K562 (cell line): ENCODE results near the gene SETDB2.

ENCODE experiments used
- MYC ChIP-seq, 2 experiments: fragments of 250-450 bp in 1 of 2; sonication (Bioruptor Pico) in 1 of 2; IDR thresholded peaks; 2 replicates each; pipeline versions ENCODE4 v1.5.1 to v1.6.1; 2012 to 2021; ENCODE audit warnings: low read depth in 2 of 2, borderline replicate concordance in 1 of 2, improper control_type of control experiment in 1 of 2, low read length in 1 of 2, mild to moderate bottlenecking in 1 of 2, moderate library complexity in 1 of 2
- SIN3A ChIP-seq, 2 experiments: fragments of 150-350 bp in 1 of 2; IDR thresholded peaks; 2 replicates each; pipeline ENCODE4 v1.6.1; 2011 to 2016; ENCODE audit warnings: borderline replicate concordance in 2 of 2, low read depth in 2 of 2, low read length in 2 of 2, mild to moderate bottlenecking in 2 of 2, moderate library complexity in 2 of 2; ENCODE audit not compliant: control insufficient read depth in 1 of 2
- YY1 ChIP-seq, 3 experiments: IDR thresholded peaks; 2 replicates each; pipeline ENCODE4 v1.6.1; 2011; ENCODE audit warnings: low read length in 2 of 3, mild to moderate bottlenecking in 2 of 3, moderate library complexity in 2 of 3, borderline replicate concordance in 1 of 3, control low read depth in 1 of 3, low read depth in 1 of 3; ENCODE audit not compliant: insufficient read depth in 3 of 3, insufficient replicate concordance in 2 of 3, control insufficient read depth in 1 of 3, insufficient read length in 1 of 3; ENCODE audit errors: extremely low read depth in 1 of 3
- ZNF445 ChIP-seq: fragments of 250-450 bp; sonication (Bioruptor Pico); IDR thresholded peaks from 2 replicates; pipeline ENCODE4 v1.4.0; 2020; ENCODE audit warnings: low read depth, mild to moderate bottlenecking, moderate library complexity
- ZZZ3 ChIP-seq: fragments of 450-650 bp; IDR thresholded peaks from 2 replicates; pipeline ENCODE4 v1.6.1; 2016; ENCODE audit warnings: antibody characterized with exemption, mild to moderate bottlenecking, moderate library complexity
- TF ChIP-seq, protein P1 (sequence below), 3 experiments: IDR thresholded peaks in 2 of 3; conservative IDR thresholded peaks in 1 of 3; 2 replicates each; pipeline ENCODE4 v1.5.1; 2011 to 2012; ENCODE audit warnings: low read length in 3 of 3, mild to moderate bottlenecking in 3 of 3, control low read depth in 2 of 3, improper control_type of control experiment in 1 of 3, inconsistent platforms in 1 of 3, low read depth in 1 of 3, mixed read lengths in 1 of 3, moderate library complexity in 1 of 3; ENCODE audit not compliant: insufficient read depth in 2 of 3

DNA sequence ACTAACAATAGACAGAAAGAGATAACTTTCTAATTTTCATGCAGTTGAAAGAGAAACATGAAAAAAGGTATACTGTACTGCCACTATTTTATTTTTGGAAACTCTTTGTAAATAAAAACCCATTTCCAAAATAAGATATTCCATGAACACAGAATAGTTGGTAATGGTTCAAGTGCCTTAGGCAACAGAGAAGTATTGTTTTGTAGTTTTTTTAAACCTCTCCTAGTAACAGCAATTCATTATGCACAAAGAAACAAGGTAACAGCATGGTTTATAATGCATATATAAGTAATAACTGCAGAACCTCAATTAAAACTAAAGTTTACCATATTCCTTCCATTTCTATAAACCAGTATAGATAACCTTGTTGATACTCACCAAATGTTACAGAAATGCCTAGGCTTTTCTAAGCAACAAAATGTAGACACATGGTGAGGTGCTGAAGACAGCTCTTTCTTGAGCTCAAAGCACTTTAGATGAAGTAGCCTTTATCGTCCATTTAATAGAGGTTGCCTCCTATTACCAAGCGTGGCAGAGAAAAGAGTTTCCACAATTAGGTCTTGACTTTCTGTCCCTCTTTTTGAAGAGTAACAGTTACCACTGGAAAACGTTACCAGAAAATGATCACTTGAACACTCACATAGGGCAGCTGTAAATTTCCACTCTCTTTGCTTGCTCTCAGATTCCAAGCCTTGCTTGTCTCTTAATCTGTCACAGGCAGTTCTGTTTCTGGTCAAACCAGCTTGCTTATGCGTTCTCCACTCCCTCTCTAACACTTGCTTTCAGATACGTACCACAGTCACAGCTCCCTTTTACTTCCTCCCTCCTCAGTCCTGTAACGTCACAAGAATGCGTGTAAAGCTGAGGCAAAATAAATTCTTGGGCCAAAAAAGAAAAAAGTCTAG is 43.1 kb upstream of the SETDB2 start:
- TF ChIP-seq, protein P1, sequence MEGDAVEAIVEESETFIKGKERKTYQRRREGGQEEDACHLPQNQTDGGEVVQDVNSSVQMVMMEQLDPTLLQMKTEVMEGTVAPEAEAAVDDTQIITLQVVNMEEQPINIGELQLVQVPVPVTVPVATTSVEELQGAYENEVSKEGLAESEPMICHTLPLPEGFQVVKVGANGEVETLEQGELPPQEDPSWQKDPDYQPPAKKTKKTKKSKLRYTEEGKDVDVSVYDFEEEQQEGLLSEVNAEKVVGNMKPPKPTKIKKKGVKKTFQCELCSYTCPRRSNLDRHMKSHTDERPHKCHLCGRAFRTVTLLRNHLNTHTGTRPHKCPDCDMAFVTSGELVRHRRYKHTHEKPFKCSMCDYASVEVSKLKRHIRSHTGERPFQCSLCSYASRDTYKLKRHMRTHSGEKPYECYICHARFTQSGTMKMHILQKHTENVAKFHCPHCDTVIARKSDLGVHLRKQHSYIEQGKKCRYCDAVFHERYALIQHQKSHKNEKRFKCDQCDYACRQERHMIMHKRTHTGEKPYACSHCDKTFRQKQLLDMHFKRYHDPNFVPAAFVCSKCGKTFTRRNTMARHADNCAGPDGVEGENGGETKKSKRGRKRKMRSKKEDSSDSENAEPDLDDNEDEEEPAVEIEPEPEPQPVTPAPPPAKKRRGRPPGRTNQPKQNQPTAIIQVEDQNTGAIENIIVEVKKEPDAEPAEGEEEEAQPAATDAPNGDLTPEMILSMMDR (IDR thresholded peaks at IDR 0.05 in 2 of 3, conservative IDR thresholded peaks at IDR 0.05 in 1 of 3; ENCODE audit: insufficient read depth in 2 of 3, low read depth in 1 of 3, low read length in 3 of 3) = no peak
- no peak for TF ChIP-seq MYC (IDR thresholded peaks at IDR 0.05; ENCODE audit: low read depth, low read length)
- no peak for TF ChIP-seq MYC (CRISPR knock-in tag; IDR thresholded peaks at IDR 0.05; ENCODE audit: borderline replicate concordance, low read depth)
- TF ChIP-seq ZNF445 = no peak
- TF ChIP-seq ZZZ3 = no peak
- no peak for TF ChIP-seq SIN3A (IDR thresholded peaks at IDR 0.05; ENCODE audit: borderline replicate concordance in 2 of 2, control insufficient read depth in 1 of 2, low read depth in 2 of 2, low read length in 2 of 2)
- TF ChIP-seq YY1 (IDR thresholded peaks at IDR 0.05; ENCODE audit: borderline replicate concordance in 1 of 3, control insufficient read depth in 1 of 3, extremely low read depth in 1 of 3, insufficient read depth in 3 of 3, insufficient read length in 1 of 3, insufficient replicate concordance in 2 of 3, low read depth in 1 of 3, low read length in 2 of 3) = no peak
